ENCODE measurements around the gene DNER.

- TF ChIP-seq POLR2A (IDR thresholded peaks at IDR 0.05) (no peak), CTCF (IDR thresholded peaks at IDR 0.05) (no peak), POLR2AphosphoS5 (IDR thresholded peaks at IDR 0.05) (no peak), EP300 (IDR thresholded peaks at IDR 0.05) (no peak)
Observed at GRCh38 chr2:229582151-229582550, 132.2 kb downstream of the DNER start.
